GM18870 (cell line): ENCODE data around the gene DYNC1LI2.
"Not testable (repeated sequence)": the region's sequence is repeated elsewhere in the genome, so short reads cannot be mapped to it uniquely, and the experiment has no call there.

Experiments used
- ATAC-seq: cut with Tn5 transposase; IDR thresholded peaks from one replicate; pipeline ENCODE4 v1.9.1; 2021; ENCODE audit warnings: moderate library complexity; ENCODE audit not compliant: unreplicated experiment

Gene DYNC1LI2

DNA sequence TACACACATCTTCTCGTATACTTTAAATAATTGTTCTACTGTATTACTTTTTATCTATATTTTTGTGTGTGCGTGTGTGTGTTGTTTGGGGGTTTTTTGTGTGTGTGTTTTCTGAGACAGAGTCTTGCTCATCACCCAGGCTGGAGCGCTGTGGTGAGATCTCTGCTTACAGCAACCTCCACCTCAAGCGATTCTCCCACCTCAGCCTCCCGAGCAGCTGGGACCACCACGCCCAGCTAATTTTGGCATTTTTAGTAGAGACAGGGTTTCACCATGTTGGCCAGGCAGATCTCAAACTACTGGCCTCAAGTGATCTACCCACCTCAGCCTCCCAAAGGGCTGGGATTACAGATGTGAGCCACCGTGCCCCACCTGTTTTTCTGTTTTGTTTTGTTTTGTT, 53.4 kb downstream of the DYNC1LI2 start:
- ATAC-seq = no peak

DNA sequence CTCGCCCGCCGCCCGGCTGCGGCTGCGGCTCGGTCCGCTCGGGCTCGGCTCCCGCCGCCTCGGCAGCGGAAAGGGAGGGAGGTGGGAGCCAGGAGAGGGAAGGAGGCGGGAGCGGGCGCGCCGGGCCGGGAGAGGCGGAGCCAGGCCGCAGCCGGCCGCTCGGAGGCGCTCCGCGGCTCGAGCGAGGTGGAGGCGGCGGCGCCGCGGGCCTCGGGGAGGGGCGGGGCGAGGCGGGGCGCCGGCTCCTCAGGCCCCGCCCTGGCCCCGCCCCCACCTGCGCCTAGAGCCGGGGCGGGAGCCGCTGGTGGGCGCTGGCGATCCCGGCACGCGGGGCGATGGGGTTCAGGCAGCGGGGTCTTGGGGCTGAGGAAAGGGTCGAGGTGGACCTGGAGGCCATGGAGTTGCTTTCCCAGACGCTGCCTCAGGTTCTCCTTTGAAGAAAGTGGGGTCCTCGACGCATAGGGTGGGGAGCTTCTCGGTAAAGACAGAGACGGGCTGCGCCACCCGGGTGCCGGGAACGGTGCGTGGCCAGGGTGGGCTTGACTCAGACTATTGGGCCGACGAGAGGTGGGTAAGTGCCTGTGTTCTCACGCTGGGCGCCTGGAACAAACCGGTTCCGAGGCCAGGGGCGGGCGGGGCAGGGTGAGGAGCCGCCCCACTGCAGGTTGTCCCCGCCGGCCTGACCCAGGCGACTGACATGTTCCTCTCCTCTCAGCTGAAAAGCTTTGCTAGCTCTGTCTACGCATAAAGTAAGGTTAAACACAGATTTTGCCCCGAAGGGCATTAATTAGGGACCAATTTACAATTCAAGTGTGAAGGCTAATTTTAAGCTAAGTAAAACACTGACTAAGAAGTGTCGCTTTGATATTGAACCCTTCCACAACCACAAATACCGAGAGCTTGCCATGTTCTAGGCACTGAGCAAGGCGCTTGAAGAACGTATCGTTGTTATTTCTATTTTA, 54.5 kb downstream of the DYNC1LI2 start, which contains the start of gene CMTM4:
CMTM4 (minus strand) TSS at position 75 of the 962 bp plus-strand sequence. CDS start 218 bp downstream, outside the sequence.
- ATAC-seq = peak; percentile 32

DNA sequence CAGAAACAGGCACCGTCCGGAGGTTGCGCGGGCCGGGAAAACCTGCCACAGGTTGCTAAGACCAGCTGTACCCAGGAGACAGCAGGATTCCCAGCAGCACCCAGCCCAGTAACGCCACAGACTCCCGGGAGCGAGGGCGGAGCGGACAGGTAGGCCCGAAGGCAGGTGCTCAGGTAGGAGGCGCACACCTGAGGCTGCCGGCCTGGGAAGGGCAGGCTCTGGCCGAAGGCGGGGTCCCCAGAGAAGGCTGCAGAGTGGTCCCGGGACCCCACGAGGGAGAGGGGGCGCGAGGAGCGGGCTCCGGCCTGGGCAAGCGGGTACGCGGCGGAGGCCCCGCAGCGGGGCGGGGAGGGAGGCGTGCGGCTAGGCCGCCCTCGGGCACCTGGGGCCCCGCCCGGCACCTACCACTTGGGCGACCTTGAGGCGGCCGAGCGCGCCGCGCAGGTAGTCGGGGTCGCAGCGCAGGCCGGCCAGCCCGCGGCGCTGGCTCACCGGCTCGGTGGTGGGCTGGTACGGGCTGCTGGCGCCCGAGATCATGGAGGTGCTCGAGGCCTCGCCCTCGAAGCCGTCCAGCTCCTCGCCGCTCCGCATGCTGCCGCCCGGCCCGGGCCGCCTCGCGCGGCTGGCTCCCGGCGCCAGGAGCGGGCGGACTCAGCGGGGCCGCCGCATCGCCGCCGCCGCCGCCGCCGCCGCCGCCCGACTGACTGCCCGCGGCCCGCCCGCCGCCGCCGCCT, 55.3 kb downstream of the DYNC1LI2 start:
- ATAC-seq = peak; percentile 37

DNA sequence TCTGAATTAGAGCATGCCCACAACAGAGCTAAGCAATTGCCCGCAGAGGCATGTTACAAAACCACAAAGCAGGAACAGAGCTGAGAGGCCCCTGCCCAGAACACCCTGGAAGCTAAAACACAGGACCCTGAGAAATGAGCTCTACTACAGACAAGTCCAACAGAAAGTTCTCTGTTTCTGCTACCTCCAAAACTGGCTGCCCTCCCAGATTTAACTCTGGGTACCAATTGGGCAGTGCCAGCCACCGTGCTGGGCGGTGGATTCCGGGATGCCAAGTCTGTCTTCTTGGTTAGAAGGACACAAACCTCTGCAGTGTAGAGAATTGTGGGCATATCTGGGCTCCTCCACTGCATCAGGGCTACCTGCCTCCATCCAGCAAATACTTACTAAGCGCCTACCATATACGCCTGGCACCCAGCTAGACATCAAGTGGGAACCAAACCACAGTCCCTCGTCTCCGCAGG, 55.9 kb downstream of the DYNC1LI2 start:
- no peak for ATAC-seq

DNA sequence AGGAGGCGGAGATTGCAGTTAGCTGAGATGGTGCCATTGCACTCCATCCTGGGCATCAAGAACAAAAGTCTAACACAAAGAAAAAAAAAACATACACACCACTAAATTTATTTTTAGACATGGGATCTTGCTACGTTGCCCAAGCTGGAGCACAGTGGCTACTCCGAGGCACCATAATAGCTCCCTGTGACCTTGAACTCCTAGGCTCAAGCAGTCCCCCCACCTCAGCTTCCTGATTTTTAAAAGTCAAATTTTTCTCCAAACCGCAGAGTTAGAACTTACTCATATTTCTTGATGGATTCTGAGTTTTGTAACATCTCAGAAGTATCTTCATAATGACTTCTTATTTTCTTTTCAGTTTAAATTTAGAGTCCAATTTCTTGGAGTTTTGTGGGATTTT, 58.3 kb downstream of the DYNC1LI2 start:
- ATAC-seq = no peak

- ATAC-seq = no peak
Measured at GRCh38 chr16:66692341-66692740, 59.1 kb downstream of the DYNC1LI2 start.

- ATAC-seq = no peak
Measured at GRCh38 chr16:66691234-66691633, 60.2 kb downstream of the DYNC1LI2 start.

- no peak for ATAC-seq
Measured at GRCh38 chr16:66690106-66690847, 61.1 kb downstream of the DYNC1LI2 start.

DNA sequence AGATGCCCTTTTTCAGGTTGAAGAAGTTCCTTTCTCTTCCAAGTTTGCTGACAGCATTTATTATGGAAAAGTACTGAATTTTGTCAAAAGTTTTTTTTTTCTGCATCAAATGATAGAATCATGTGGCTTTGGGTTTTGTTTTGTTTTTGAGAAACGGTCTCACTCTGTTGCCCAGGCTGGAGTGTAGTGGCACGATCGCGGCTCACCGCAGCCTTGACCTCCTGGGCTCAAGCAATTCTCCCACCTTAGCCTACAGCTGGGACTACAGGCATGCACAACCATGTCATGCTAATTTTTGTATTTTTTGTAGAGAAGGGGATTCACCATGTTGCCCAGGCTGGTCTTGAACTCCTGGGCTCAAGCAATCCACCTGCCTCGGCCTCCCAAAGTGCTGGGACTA, 62.1 kb downstream of the DYNC1LI2 start:
- ATAC-seq = no peak

DNA sequence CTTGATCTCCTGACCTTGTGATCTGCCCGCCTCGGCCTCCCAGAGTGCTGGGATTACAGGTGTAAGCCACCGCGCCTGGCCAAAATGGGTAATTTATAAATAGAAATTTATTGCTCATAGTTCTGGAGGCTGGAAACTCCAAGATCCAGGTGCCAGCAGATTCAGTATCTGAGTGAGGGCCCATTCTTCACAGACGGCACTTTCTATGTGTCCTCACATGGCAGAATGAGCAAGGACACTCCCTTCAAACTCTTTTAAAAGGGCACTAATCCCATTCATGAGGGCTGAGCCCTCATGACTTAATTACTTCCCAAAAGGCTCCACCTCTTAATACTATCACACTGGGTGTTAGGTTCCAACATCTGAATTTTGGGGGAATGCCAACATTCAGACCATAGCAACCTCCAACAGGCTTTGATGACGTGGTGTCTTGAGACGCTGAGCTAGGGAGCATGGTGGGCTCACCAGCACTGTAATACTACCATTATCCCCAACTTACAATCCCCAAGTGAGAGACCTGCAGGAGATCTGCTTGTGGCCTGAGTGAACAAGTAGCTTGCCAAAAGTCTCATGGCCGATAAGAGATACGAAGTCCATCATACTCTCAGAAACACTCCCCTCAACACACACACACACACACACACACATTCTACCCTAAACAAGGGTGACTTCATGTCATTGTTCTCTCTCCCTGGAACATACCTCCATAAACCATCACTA, 63.3 kb downstream of the DYNC1LI2 start:
- no peak for ATAC-seq

GRCh38 chr16:66685501-66686115, 65.8 kb downstream of the DYNC1LI2 start:
- not testable (repeated sequence) for ATAC-seq

- ATAC-seq = no peak
Measured at GRCh38 chr16:66682271-66682670, 69.1 kb downstream of the DYNC1LI2 start.

DNA sequence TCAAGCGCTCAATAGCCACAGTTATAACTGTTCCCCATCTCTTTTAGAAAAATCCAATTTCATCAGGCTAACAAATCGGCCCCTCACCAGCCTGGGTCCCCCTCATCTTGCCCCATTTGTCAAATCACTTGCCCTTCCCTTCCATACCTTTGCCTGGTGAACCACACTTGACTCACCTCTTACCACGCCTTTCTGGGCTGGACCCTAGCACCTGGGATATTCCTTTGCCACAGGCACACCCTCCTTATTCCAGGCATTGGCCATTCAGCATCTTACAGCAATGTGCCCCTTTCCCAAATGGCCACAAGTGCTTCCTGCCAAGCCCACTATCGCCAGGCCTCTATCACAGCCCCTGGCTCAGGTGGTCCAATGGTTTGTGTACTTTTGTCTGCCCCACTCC, 69.7 kb downstream of the DYNC1LI2 start:
- no peak for ATAC-seq

DNA sequence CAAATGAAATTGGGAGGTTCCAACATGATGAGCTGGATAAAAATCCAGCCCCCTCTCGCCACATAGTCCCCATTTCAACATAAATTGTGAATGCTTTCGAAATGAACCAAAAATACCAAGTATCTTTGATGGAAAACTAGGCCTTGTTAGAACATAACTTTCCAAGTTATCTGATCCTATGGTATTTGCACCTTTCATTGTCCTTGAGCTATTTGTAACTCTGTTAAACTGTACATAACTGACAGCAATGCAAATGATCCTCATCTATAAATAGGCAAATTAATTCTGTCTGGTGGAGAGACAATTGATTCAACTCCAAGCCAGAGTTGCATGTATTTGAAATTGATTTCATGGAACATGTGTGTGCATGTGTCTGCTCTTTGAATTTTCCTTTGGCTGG, 73.1 kb downstream of the DYNC1LI2 start:
- no peak for ATAC-seq

DNA sequence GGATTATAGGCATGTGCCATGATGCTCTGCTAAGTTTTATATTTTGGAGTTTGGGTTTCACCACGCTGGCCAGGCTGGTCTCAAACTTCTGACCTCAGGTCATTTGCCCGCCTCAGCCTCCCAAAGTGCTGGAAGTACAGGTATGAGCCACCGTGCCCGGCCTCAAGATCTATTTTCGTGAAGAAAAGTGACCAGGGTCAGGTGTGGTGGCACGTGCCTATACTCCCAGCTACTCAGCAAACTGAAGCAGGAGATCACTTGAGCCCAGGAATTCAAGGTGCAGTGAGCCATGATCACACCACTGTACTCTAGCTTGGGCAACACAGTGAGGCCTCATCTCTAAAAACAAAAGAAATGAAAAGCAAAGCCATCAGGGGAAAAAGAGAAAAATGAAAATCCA, 73.6 kb downstream of the DYNC1LI2 start:
- ATAC-seq = no peak

DNA sequence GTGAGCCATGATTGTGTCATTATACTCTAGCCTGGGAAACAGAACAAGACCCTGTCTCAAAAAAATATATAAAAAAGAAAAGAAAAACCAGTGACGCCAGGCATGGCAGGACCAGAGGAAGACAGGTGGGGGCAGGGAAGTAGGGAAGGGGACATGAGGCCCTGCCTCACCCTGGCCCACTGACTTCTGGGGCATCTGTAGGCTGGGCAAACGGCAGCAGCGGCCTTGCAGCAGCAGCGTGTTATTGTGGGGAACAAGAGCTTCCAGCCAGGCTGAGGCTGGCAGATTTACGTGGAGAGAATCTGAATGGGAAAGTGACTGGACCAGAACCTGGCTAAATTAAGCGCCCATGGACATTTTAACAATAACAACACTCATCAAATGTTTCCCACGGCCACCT, 74.2 kb downstream of the DYNC1LI2 start:
- ATAC-seq = no peak

GRCh38 chr16:66676599-66676998, 74.8 kb downstream of the DYNC1LI2 start:
- ATAC-seq = no peak

GRCh38 chr16:66673691-66674090, 77.7 kb downstream of the DYNC1LI2 start:
- ATAC-seq = no peak
